GM19395 (cell line): ENCODE data around the gene FTO.

Experiments
- ATAC-seq: cut with Tn5 transposase; IDR thresholded peaks from one replicate; pipeline ENCODE4 v1.9.1; 2021; ENCODE audit warnings: mild to moderate bottlenecking, moderate library complexity; ENCODE audit not compliant: unreplicated experiment

FTO gene

GRCh38 chr16:53780051-53780450, 76.1 kb downstream of the FTO start:
- no peak for ATAC-seq

GRCh38 chr16:53781023-53781605, 77.2 kb downstream of the FTO start:
- no peak for ATAC-seq

- no peak for ATAC-seq
Observed at GRCh38 chr16:53782148-53782547, 78.2 kb downstream of the FTO start.

- ATAC-seq: no peak
Observed at GRCh38 chr16:53784291-53784690, 80.3 kb downstream of the FTO start.

- no peak for ATAC-seq
Observed at GRCh38 chr16:53785044-53785443, 81.1 kb downstream of the FTO start.

- ATAC-seq: no peak
Observed at GRCh38 chr16:53785916-53786315, 82.0 kb downstream of the FTO start.

GRCh38 chr16:53787423-53787822, 83.5 kb downstream of the FTO start:
- ATAC-seq: no peak

- ATAC-seq: no peak
Observed at GRCh38 chr16:53789137-53789536, 85.2 kb downstream of the FTO start.

- ATAC-seq: no peak
Observed at GRCh38 chr16:53792161-53792951, 88.4 kb downstream of the FTO start.

GRCh38 chr16:53803451-53803850, 99.5 kb downstream of the FTO start:
- ATAC-seq: no peak

- ATAC-seq: no peak
Observed at GRCh38 chr16:53803998-53804397, 100.0 kb downstream of the FTO start.

GRCh38 chr16:53804467-53804866, 100.5 kb downstream of the FTO start:
- ATAC-seq: no peak

- no peak for ATAC-seq
Observed at GRCh38 chr16:53805113-53805512, 101.2 kb downstream of the FTO start.

- no peak for ATAC-seq
Observed at GRCh38 chr16:53805752-53806151, 101.8 kb downstream of the FTO start.

GRCh38 chr16:53809088-53809932, 105.4 kb downstream of the FTO start:
- ATAC-seq: no peak

- no peak for ATAC-seq
Observed at GRCh38 chr16:53812914-53813313, 109.0 kb downstream of the FTO start.

- ATAC-seq: no peak
Observed at GRCh38 chr16:53814801-53815200, 110.8 kb downstream of the FTO start.

GRCh38 chr16:53816211-53816836, 112.4 kb downstream of the FTO start:
- no peak for ATAC-seq

- ATAC-seq: no peak
Observed at GRCh38 chr16:53817117-53817755, 113.3 kb downstream of the FTO start.

GRCh38 chr16:53817812-53818550, 114.0 kb downstream of the FTO start:
- no peak for ATAC-seq
